ENCODE results near the gene ANKRD23. TPM values are rescaled to one million over a fixed set of nuclear protein-coding genes. Genes with fewer than 3 reads are reported as not detected.
A peak's percentile ranks its signal among the peaks of the same experiment; 100 is the strongest.

ANKRD23 gene
- total RNA-seq, 1 donor from 2014 or later: 5.7 TPM

DNA sequence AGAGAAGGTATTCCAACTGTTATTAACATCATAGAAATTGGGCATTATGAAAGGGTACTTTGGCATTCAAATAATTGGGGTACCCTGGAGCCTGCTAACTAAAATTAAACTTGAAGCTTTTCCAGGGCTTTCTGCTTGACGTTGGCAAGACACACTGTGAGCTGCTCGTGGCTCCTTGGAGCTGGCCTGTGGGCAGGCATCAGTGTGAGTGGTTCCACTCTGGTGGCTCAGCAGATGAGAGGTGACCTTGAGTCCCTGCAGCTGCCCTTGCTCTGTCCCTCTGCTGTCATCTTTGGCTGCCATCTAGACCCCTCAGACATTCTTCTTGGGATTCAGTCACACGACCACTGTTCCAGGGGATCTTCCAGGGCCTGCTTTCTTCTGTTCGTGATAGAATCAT is 21.0 kb downstream of the ANKRD23 start:
- Mint-ChIP-seq H3K9me3 (ENCODE audit: unreplicated experiment) (no peaks in the 10 kb centered on the region), H3K4me1 (ENCODE audit: unreplicated experiment) (peaks cover 15% of the 10 kb centered on the region), H3K36me3 (ENCODE audit: unreplicated experiment) (peaks cover 18% of the 10 kb centered on the region), H3K27me3 (ENCODE audit: unreplicated experiment) (no peaks in the 10 kb centered on the region), H3K27ac (ENCODE audit: unreplicated experiment) (no peak overlapping the region), H3K4me3 (ENCODE audit: unreplicated experiment) (no peak overlapping the region)
- TF ChIP-seq, protein P1, sequence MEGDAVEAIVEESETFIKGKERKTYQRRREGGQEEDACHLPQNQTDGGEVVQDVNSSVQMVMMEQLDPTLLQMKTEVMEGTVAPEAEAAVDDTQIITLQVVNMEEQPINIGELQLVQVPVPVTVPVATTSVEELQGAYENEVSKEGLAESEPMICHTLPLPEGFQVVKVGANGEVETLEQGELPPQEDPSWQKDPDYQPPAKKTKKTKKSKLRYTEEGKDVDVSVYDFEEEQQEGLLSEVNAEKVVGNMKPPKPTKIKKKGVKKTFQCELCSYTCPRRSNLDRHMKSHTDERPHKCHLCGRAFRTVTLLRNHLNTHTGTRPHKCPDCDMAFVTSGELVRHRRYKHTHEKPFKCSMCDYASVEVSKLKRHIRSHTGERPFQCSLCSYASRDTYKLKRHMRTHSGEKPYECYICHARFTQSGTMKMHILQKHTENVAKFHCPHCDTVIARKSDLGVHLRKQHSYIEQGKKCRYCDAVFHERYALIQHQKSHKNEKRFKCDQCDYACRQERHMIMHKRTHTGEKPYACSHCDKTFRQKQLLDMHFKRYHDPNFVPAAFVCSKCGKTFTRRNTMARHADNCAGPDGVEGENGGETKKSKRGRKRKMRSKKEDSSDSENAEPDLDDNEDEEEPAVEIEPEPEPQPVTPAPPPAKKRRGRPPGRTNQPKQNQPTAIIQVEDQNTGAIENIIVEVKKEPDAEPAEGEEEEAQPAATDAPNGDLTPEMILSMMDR (IDR thresholded peaks at IDR 0.05): no peak
- DNase-seq (ENCODE audit: extremely low spot score, unreplicated experiment): no peak

DNA sequence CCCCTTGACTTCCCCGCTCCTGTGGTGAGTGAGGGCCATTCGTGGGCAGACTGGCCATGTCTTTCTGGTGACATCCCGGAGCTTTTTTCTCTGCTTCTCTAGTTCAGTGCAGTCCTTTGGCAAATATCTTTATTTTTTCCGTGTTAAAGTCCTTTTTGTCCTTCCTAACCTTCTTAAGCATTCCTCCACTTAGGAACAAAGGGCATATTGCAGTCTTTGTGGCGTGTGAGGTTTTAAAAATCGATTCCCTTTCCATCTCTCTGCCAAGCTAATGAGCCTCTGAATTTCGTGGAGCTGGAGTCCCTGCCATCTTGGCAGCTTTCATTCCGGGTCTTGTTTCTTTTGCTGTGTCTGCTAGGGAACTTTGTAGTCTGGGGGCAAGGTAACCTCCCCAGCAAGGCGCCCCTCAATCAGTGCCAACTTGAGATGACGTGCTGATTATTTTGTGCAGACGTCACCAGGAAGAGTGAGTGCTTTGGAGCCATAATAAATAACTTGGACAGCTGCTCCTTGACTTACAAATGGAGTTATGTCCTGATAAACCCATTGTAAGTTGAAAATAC is 22.6 kb downstream of the ANKRD23 start:
- DNase-seq (ENCODE audit: extremely low spot score, unreplicated experiment): no peak
- no peak overlapping the region for H3K27ac Mint-ChIP-seq (ENCODE audit: unreplicated experiment)
- no peaks in the 10 kb centered on the region for H3K27me3 Mint-ChIP-seq (ENCODE audit: unreplicated experiment)
- no peaks in the 10 kb centered on the region for H3K9me3 Mint-ChIP-seq (ENCODE audit: unreplicated experiment)
- no peak overlapping the region for H3K4me3 Mint-ChIP-seq (ENCODE audit: unreplicated experiment)
- H3K36me3 Mint-ChIP-seq (ENCODE audit: unreplicated experiment): peaks cover 18% of the 10 kb centered on the region
- H3K4me1 Mint-ChIP-seq (ENCODE audit: unreplicated experiment): peaks cover 22% of the 10 kb centered on the region
- TF ChIP-seq, protein P1 (IDR thresholded peaks at IDR 0.05): no peak

DNA sequence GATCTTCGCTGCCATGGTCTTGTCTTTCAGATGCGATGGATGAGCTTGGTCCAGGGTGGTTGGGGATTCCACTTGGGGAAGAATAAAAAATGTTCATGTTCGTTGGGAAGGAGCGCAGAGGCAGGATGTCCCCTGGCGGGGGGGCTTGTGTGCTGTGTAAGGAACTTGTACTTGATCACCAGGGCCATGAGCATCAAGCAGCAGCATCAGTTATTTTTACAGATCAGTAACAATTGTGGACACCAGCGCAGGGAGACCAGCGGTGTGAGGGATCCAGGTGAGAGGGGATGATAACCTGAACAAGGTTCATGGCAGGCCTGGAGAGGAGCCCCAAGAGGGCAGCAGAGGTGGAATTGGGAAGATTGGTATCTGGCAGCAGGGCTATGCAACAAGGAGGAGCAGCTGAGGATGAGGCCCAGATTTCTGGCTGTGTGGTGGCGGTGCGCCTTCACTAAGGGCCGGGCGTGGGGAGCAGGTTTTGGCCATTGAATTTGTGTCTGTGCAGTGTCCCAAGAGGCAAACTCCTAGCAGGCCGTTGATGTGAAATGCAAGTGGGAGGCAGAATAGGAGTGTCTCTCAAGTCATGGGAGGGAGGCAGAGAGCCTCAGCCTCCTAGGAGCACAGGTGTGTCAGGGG is 23.8 kb downstream of the ANKRD23 start:
- no peak overlapping the region for H3K27ac Mint-ChIP-seq (ENCODE audit: unreplicated experiment)
- TF ChIP-seq, protein P1 (IDR thresholded peaks at IDR 0.05): no peak
- H3K4me3 Mint-ChIP-seq (ENCODE audit: unreplicated experiment): no peak overlapping the region
- no peak for DNase-seq (ENCODE audit: extremely low spot score, unreplicated experiment)
- H3K9me3 Mint-ChIP-seq (ENCODE audit: unreplicated experiment): no peaks in the 10 kb centered on the region
- H3K36me3 Mint-ChIP-seq (ENCODE audit: unreplicated experiment): peaks cover 18% of the 10 kb centered on the region
- peaks cover 30% of the 10 kb centered on the region for H3K4me1 Mint-ChIP-seq (ENCODE audit: unreplicated experiment)
- no peaks in the 10 kb centered on the region for H3K27me3 Mint-ChIP-seq (ENCODE audit: unreplicated experiment)

DNA sequence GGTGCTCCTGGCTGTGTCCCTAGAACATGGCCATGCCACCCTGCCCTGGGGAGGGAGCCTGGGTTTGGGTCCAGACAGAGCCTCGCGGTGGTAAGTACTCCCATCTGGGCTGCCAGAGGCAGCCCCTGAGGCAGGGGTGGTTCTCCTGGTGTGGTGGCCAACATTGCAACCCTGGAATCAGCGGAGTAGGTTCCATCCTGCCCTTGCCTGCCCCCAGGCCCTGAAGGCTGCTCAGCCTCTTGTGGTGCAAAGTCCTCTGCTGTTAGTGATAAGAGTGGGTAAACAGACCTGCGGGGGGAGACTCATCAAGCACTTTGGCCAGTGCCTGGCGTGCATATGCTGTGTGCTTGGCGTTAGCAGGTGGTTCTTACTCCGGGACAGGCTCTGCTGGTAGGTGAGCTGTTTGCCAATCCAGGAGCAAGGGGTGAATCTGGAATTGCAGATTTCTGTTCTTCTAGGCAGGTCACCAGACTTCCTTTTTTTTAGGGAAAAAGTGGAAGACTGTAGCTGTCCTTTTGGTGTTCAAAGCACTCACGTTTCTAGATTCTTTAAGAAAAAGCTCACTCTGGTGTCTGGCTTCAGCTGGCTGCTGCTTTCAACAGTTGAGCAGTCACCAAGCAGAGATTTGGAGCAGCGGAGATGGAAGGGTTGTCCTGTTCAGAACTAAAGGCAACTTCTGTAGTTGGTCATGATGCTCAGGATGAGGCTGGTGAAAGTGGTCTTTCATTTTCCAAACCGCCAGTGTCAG is 24.5 kb downstream of the ANKRD23 start:
- TF ChIP-seq, protein P1 (IDR thresholded peaks at IDR 0.05): no peak
- Mint-ChIP-seq H3K27me3 (ENCODE audit: unreplicated experiment) (no peaks in the 10 kb centered on the region), H3K36me3 (ENCODE audit: unreplicated experiment) (peaks cover 18% of the 10 kb centered on the region), H3K4me3 (ENCODE audit: unreplicated experiment) (no peak overlapping the region), H3K27ac (ENCODE audit: unreplicated experiment) (no peak overlapping the region), H3K4me1 (ENCODE audit: unreplicated experiment) (peaks cover 29% of the 10 kb centered on the region), H3K9me3 (ENCODE audit: unreplicated experiment) (no peaks in the 10 kb centered on the region)
- no peak for DNase-seq (ENCODE audit: extremely low spot score, unreplicated experiment)

DNA sequence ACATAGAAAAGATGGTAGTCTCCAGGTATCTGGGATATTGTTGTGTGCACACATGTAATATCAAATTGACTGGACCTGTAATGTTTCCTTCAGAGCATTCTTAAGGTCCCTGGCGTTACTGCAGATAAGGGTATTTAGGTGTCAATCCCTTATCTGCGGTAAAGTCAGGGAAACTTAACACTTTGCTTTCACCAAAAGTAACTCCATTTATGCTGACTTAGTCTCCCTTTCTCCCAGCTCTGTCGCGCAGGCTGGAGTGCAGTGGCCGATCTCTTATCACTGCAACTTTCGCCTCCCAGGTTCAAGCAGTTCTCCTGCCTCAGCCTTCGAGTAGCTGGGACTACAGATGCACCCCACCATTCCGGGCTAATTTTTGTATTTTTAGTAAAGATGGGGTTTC is 25.9 kb downstream of the ANKRD23 start:
- H3K27me3 Mint-ChIP-seq (ENCODE audit: unreplicated experiment): no peaks in the 10 kb centered on the region
- DNase-seq (ENCODE audit: extremely low spot score, unreplicated experiment): no peak
- H3K4me1 Mint-ChIP-seq (ENCODE audit: unreplicated experiment): peaks cover 29% of the 10 kb centered on the region
- H3K36me3 Mint-ChIP-seq (ENCODE audit: unreplicated experiment): peaks cover 18% of the 10 kb centered on the region
- TF ChIP-seq, protein P1 (IDR thresholded peaks at IDR 0.05): no peak
- peak overlapping the region; percentile 71 for H3K4me3 Mint-ChIP-seq (ENCODE audit: unreplicated experiment)
- no peak overlapping the region for H3K27ac Mint-ChIP-seq (ENCODE audit: unreplicated experiment)
- H3K9me3 Mint-ChIP-seq (ENCODE audit: unreplicated experiment): no peaks in the 10 kb centered on the region
